Eye (tissue), 1 donor: ENCODE results near the gene ADGRG1.
A peak's percentile ranks its signal among the peaks of the same experiment; 100 is the strongest.
"Not testable (repeated sequence)": the region's sequence is repeated elsewhere in the genome, so short reads cannot be mapped to it uniquely, and the experiment has no call there.

Source experiments
- DNase-seq: peaks from one replicate; pipeline ENCODE4 v3.0.0-alpha.2; 2015

Gene ADGRG1

GRCh38 chr16:57628008-57628781 lies at the start of gene ADGRG1:
Gene ADGRG1 (plus strand): TSS chr16:57628630. CDS start chr16:57650288, 21,658 bp downstream.
- DNase-seq = peak; percentile 90

- DNase-seq = no peak
Measured at GRCh38 chr16:57579361-57579665, 49.1 kb upstream of the ADGRG1 start.

- no peak for DNase-seq
Measured at GRCh38 chr16:57585051-57585687, 43.3 kb upstream of the ADGRG1 start.

- no peak for DNase-seq
Measured at GRCh38 chr16:57588831-57589230, 39.6 kb upstream of the ADGRG1 start.

GRCh38 chr16:57589374-57589773 lies 39.1 kb upstream of the ADGRG1 start:
- no peak for DNase-seq

- no peak for DNase-seq
Measured at GRCh38 chr16:57590654-57591085, 37.8 kb upstream of the ADGRG1 start.

- DNase-seq = peak; percentile 90
Measured at GRCh38 chr16:57591086-57591869, 37.2 kb upstream of the ADGRG1 start.

GRCh38 chr16:57591870-57592485 lies 36.5 kb upstream of the ADGRG1 start:
- DNase-seq = no peak

- no peak for DNase-seq
Measured at GRCh38 chr16:57592591-57593003, 35.8 kb upstream of the ADGRG1 start.

GRCh38 chr16:57593021-57593420 lies 35.4 kb upstream of the ADGRG1 start:
- DNase-seq = no peak

- DNase-seq = no peak
Measured at GRCh38 chr16:57593990-57594389, 34.4 kb upstream of the ADGRG1 start.

GRCh38 chr16:57594531-57595031 lies 33.8 kb upstream of the ADGRG1 start:
- DNase-seq = no peak

- DNase-seq = not testable (repeated sequence)
Measured at GRCh38 chr16:57596234-57596633, 32.2 kb upstream of the ADGRG1 start.

GRCh38 chr16:57598437-57598836 lies 30.0 kb upstream of the ADGRG1 start:
- no peak for DNase-seq

- DNase-seq = peak; percentile 73
Measured at GRCh38 chr16:57600048-57600835, 28.2 kb upstream of the ADGRG1 start.

- DNase-seq = no peak
Measured at GRCh38 chr16:57600952-57601580, 27.4 kb upstream of the ADGRG1 start.

- no peak for DNase-seq
Measured at GRCh38 chr16:57601801-57602478, 26.5 kb upstream of the ADGRG1 start.

- no peak for DNase-seq
Measured at GRCh38 chr16:57603115-57604024, 25.1 kb upstream of the ADGRG1 start.

GRCh38 chr16:57604177-57604576 lies 24.3 kb upstream of the ADGRG1 start:
- DNase-seq = no peak
